ENCODE results near the gene PDE1A.

DNA sequence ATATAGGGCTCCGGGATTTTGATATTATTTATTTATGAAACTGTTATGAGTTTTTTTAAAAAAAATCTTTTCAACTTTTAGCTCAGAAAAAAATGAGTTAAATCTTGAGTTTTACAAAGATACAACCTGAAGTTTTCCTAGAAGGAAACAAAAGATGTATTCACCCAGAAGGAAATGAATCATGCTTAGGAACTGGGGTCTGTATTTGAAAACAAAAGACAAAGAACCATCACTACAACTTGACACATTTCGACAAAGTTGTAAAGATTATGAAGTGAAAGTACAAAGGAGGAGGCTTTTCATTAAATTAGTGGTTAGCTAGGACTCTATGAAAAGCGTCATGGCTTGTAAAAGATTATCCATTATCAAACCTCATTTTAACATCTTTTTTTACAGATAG, 143.3 kb downstream of the PDE1A start:
- TF ChIP-seq POLR2A (IDR thresholded peaks at IDR 0.05) = no peak
- TF ChIP-seq, protein P1, sequence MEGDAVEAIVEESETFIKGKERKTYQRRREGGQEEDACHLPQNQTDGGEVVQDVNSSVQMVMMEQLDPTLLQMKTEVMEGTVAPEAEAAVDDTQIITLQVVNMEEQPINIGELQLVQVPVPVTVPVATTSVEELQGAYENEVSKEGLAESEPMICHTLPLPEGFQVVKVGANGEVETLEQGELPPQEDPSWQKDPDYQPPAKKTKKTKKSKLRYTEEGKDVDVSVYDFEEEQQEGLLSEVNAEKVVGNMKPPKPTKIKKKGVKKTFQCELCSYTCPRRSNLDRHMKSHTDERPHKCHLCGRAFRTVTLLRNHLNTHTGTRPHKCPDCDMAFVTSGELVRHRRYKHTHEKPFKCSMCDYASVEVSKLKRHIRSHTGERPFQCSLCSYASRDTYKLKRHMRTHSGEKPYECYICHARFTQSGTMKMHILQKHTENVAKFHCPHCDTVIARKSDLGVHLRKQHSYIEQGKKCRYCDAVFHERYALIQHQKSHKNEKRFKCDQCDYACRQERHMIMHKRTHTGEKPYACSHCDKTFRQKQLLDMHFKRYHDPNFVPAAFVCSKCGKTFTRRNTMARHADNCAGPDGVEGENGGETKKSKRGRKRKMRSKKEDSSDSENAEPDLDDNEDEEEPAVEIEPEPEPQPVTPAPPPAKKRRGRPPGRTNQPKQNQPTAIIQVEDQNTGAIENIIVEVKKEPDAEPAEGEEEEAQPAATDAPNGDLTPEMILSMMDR (IDR thresholded peaks at IDR 0.05 in 4 of 5, conservative IDR thresholded peaks at IDR 0.05 in 1 of 5) = no peak
